Gastroesophageal sphincter (tissue), 3 donors: ENCODE measurements around the gene SLC34A2.

Experiments used
- CTCF ChIP-seq, 4 experiments: fragments of 200-600 bp in 2 of 4; fragments of 450-650 bp in 2 of 4; sonication (generic) in 1 of 4; IDR thresholded peaks; one replicate each; pipeline ENCODE4 v1.5.1; 2017 to 2019; ENCODE audit warnings: antibody characterized with exemption in 4 of 4, mild to moderate bottlenecking in 2 of 4, moderate library complexity in 2 of 4
- EP300 ChIP-seq: sonication (generic); formaldehyde crosslinking; IDR thresholded peaks from one replicate; pipeline ENCODE4 v1.6.1; 2017; ENCODE audit warnings: antibody characterized with exemption, mild to moderate bottlenecking
- POLR2A ChIP-seq, 2 donors: fragments of 450-650 bp; IDR thresholded peaks; one replicate each; pipeline ENCODE4 v1.6.1; 2017; ENCODE audit warnings: antibody characterized with exemption in 2 of 2, mild to moderate bottlenecking in 2 of 2, moderate library complexity in 1 of 2
- POLR2AphosphoS5 ChIP-seq: sonication (generic); formaldehyde crosslinking; IDR thresholded peaks from one replicate; pipeline ENCODE4 v1.6.1; 2017; ENCODE audit warnings: antibody characterized with exemption

- TF ChIP-seq CTCF (IDR thresholded peaks at IDR 0.05) (no peak), POLR2A (IDR thresholded peaks at IDR 0.05) (no peak), POLR2AphosphoS5 (no peak), EP300 (no peak)
Observed at GRCh38 chr4:25624616-25625015, 31.0 kb upstream of the SLC34A2 start.
